Stimulated activated naive CD4-positive, alpha-beta T cell (primary cell): ENCODE data around the gene SPRR2F.

Experiments used
- DNase-seq, 6 experiments: peaks; one replicate each; lab custom pipeline; 2025; lab: John Stamatoyannopoulos, UW

Gene SPRR2F

DNA sequence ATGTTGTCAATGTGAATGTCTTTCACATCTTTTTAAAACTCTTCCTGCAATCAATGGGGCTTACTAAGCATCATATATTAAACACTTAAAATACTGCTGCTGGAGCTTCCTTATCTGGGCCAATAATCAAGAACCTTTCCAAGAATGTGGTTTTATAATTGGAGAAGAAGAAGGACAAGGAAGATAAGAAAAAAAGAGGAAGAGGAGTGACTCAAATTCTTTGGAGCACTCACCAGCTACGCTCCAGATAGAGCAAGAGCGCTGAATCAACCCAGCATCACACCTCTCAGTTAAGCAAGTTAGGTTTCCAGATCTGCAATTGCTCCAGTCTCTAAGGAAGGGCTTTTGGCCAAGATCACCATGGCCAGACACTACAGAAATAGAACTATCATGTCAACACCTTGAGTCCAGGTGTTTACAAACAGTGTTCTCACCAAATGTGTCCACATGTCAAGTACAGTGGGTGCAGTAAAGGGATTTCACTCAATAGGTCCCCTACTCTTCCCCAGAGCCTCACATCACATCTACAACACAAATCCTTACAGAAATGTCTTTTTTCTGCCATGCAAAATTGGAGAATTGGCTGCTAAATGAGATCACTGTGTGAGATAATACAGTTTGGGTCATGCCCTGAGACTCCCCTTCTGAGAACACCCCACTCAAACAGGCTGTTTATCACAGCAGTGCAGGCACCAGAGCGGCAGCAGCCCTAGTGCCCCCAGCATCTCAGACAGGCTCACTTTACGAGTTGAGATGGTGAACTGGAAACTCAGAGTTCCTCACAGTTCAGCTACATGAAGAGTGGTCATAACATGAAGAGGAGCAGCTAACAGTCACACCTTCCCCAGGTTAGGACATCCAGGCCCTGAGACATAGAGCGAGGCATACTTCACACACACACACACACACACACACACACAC is 40.2 kb downstream of the SPRR2F start:
- DNase-seq: no peak

DNA sequence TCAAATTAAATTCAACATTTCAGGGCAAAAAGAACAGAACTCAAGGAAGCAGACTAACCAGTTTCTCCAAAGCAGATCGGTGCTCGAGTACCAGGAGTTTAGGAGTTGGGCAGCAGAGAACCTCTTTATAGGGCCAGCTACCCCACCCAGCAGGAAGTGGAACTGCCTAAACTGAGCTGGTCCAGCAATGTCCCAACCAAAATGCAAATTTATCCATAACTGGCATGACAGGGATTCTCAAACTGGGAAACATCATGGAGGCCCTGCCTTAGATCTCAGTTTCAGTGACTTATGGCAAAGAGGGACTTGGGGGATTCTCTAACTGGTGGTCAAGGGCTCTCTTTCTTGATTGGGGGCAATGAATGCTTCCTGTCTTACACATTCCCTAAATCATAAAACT is 41.8 kb downstream of the SPRR2F start, which contains the start of gene SPRR2B:
Gene SPRR2B, minus strand, starts transcription at position 101 of the 400 bp plus-strand sequence. CDS start 772 bp downstream, outside the sequence.
- DNase-seq: no peak

DNA sequence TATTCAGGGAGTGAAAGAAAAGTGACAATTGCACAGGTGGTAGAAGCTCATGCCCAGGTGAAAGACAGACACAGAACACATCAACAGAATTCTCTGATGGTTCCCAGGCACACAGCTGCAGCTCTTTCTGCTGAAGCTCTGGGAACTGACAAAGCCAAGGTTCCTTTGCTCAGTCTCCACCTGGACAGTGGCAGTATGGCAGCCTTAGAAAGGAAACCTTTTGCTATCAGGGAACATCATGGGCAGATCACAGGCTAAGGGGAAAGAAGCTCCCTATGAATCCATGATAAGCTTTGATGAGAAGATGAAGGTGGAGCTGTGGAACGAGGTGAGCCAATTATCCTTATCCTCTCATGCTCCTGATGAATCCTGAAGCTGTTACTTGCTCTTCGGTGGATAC is 43.1 kb downstream of the SPRR2F start:
- no peak for DNase-seq
